Measurements from ENCODE around the gene RTP4. TPM values are rescaled to one million over a fixed set of nuclear protein-coding genes. Genes with fewer than 3 reads are reported as not detected.

Gene RTP4
- 0.75 to 1.1 TPM (median 0.83 TPM) in 3 replicates for total RNA-seq

- TF ChIP-seq CTCF (IDR thresholded peaks at IDR 0.05; ENCODE audit: unreplicated experiment) = no peak
- Mint-ChIP-seq H3K36me3 (no peaks in the 10 kb centered on the region), H3K27me3 (ENCODE audit: low read depth) (peaks cover 4% of the 10 kb centered on the region), H3K4me3 (peak within 1 kb of the TSS; percentile 27), H3K27ac (peak within 1 kb of the TSS; percentile 96), H3K4me1 (peaks cover 4% of the 10 kb centered on the region), H3K9me3 (no peaks in the 10 kb centered on the region)
- no peak for DNase-seq (ENCODE audit: low spot score in 2 of 2, unreplicated experiment in 2 of 2)
Observed at GRCh38 chr3:187368251-187369088, at the start of gene RTP4. TSS of gene RTP4 (plus strand) at chr3:187368385. CDS start at chr3:187368442, 57 bp downstream.

GRCh38 chr3:187318819-187319616 is 49.2 kb upstream of the RTP4 start:
- Mint-ChIP-seq H3K9me3 (no peaks in the 10 kb centered on the region), H3K27ac (no peak overlapping the region), H3K4me3 (peak overlapping the region; percentile 52), H3K36me3 (no peaks in the 10 kb centered on the region), H3K27me3 (ENCODE audit: low read depth) (peaks cover 32% of the 10 kb centered on the region), H3K4me1 (peaks cover 6% of the 10 kb centered on the region)
- DNase-seq (ENCODE audit: low spot score in 2 of 2, unreplicated experiment in 2 of 2) = peak in 1 of 2 experiments; percentile 57
- peak; percentile 90 for TF ChIP-seq CTCF (IDR thresholded peaks at IDR 0.05; ENCODE audit: unreplicated experiment)

- no peaks in the 10 kb centered on the region for H3K9me3 Mint-ChIP-seq
- DNase-seq (ENCODE audit: low spot score in 2 of 2, unreplicated experiment in 2 of 2) = peak in 1 of 2 experiments; percentile 80
- H3K27me3 Mint-ChIP-seq (ENCODE audit: low read depth) = peaks cover 25% of the 10 kb centered on the region
- H3K4me1 Mint-ChIP-seq = peaks cover 6% of the 10 kb centered on the region
- no peaks in the 10 kb centered on the region for H3K36me3 Mint-ChIP-seq
- peak; percentile 82 for TF ChIP-seq CTCF (IDR thresholded peaks at IDR 0.05; ENCODE audit: unreplicated experiment)
- H3K4me3 Mint-ChIP-seq = no peak overlapping the region
- no peak overlapping the region for H3K27ac Mint-ChIP-seq
Observed at GRCh38 chr3:187319699-187320302, 48.4 kb upstream of the RTP4 start.

- Mint-ChIP-seq H3K4me3 (no peak overlapping the region), H3K27ac (no peak overlapping the region), H3K4me1 (peaks cover 6% of the 10 kb centered on the region), H3K27me3 (ENCODE audit: low read depth) (peaks cover 17% of the 10 kb centered on the region), H3K36me3 (no peaks in the 10 kb centered on the region), H3K9me3 (no peaks in the 10 kb centered on the region)
- no peak for TF ChIP-seq CTCF (IDR thresholded peaks at IDR 0.05; ENCODE audit: unreplicated experiment)
- no peak for DNase-seq (ENCODE audit: low spot score in 2 of 2, unreplicated experiment in 2 of 2)
Observed at GRCh38 chr3:187321766-187322165, 46.4 kb upstream of the RTP4 start.

- Mint-ChIP-seq H3K9me3 (no peaks in the 10 kb centered on the region), H3K4me3 (no peak overlapping the region), H3K27me3 (ENCODE audit: low read depth) (peaks cover 11% of the 10 kb centered on the region), H3K36me3 (no peaks in the 10 kb centered on the region), H3K27ac (no peak overlapping the region), H3K4me1 (peaks cover 6% of the 10 kb centered on the region)
- DNase-seq (ENCODE audit: low spot score in 2 of 2, unreplicated experiment in 2 of 2) = no peak
- no peak for TF ChIP-seq CTCF (IDR thresholded peaks at IDR 0.05; ENCODE audit: unreplicated experiment)
Observed at GRCh38 chr3:187322291-187322690, 45.9 kb upstream of the RTP4 start.
